ENCODE data around the gene CEMIP. TPM values are rescaled to one million over a fixed set of nuclear protein-coding genes. Genes with fewer than 3 reads are reported as not detected.

The CEMIP gene
- polyA plus RNA-seq, 3 donors = not detected

- DNase-seq = no peak
These were observed 96.6 kb downstream of the CEMIP start for GRCh38 chr15:80875568-80876347.

GRCh38 chr15:80876348-80876674 is 97.1 kb downstream of the CEMIP start:
- H3K4me1 ChIP-seq (ENCODE audit: control insufficient read depth in 1 of 2, insufficient read depth in 2 of 2, low read length in 2 of 2) = no peaks in the 10 kb centered on the region
- H3K9me3 ChIP-seq (replicated peaks in 1 of 2; ENCODE audit: control insufficient read depth in 1 of 2, insufficient read depth in 1 of 2, low read length in 2 of 2) = no peaks in the 10 kb centered on the region
- Mint-ChIP-seq H3K36me3 (no peaks in the 10 kb centered on the region), H3K4me3 (no peak overlapping the region), H3K27ac (no peak overlapping the region), H3K4me1 (no peaks in the 10 kb centered on the region), H3K9me3 (no peaks in the 10 kb centered on the region), H3K27me3 (ENCODE audit: low read depth in 3 of 3) (peaks cover 4% of the 10 kb centered on the region in 3 donors)
- H3K27me3 ChIP-seq (ENCODE audit: control insufficient read depth in 2 of 2, insufficient read depth in 2 of 2, low read length in 2 of 2) = no peaks in the 10 kb centered on the region
- no peaks in the 10 kb centered on the region for H3K79me2 ChIP-seq (ENCODE audit: insufficient read depth, low read length)
- no peak overlapping the region for H3K27ac ChIP-seq (ENCODE audit: low read depth in 1 of 2, low read length in 2 of 2)
- no peaks in the 10 kb centered on the region for H3K36me3 ChIP-seq (replicated peaks in 1 of 2; ENCODE audit: control insufficient read depth in 1 of 2, insufficient read depth in 2 of 2, low read length in 2 of 2)
- TF ChIP-seq, protein P1, sequence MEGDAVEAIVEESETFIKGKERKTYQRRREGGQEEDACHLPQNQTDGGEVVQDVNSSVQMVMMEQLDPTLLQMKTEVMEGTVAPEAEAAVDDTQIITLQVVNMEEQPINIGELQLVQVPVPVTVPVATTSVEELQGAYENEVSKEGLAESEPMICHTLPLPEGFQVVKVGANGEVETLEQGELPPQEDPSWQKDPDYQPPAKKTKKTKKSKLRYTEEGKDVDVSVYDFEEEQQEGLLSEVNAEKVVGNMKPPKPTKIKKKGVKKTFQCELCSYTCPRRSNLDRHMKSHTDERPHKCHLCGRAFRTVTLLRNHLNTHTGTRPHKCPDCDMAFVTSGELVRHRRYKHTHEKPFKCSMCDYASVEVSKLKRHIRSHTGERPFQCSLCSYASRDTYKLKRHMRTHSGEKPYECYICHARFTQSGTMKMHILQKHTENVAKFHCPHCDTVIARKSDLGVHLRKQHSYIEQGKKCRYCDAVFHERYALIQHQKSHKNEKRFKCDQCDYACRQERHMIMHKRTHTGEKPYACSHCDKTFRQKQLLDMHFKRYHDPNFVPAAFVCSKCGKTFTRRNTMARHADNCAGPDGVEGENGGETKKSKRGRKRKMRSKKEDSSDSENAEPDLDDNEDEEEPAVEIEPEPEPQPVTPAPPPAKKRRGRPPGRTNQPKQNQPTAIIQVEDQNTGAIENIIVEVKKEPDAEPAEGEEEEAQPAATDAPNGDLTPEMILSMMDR (IDR thresholded peaks at IDR 0.05) = no peak
- H3K4me3 ChIP-seq (replicated peaks in 1 of 3; ENCODE audit: low read depth in 2 of 3, low read length in 3 of 3) = no peak overlapping the region
- intact Hi-C loops (cut with micrococcal nuclease) = no loop called here
- H3K9ac ChIP-seq (ENCODE audit: insufficient read depth, low read length, poor library complexity, severe bottlenecking) = no peak overlapping the region
- no peak overlapping the region for H2AFZ ChIP-seq (ENCODE audit: insufficient read depth, low read depth, low read length, poor library complexity, severe bottlenecking)
- no peaks in the 10 kb centered on the region for H4K20me1 ChIP-seq (ENCODE audit: insufficient read depth, low read length)
- no peak for DNase-seq
- WGBS (ENCODE audit: insufficient coverage) = 100% methylated on average over 1 of the region's 4 CpGs
- no peak overlapping the region for H3K4me2 ChIP-seq (replicated peaks; ENCODE audit: extremely low read depth, low read length, poor library complexity, severe bottlenecking)

More at GRCh38 chr15:80875568-80876347, 96.6 kb downstream of the CEMIP start:
- H3K9me3 Mint-ChIP-seq = no peaks in the 10 kb centered on the region
- intact Hi-C loops (cut with micrococcal nuclease) = no loop called here
- Histone ChIP-seq H3K27me3 (ENCODE audit: control insufficient read depth in 2 of 2, insufficient read depth in 2 of 2, low read length in 2 of 2) (no peaks in the 10 kb centered on the region), H2AFZ (ENCODE audit: insufficient read depth, low read depth, low read length, poor library complexity, severe bottlenecking) (no peak overlapping the region), H3K4me1 (ENCODE audit: control insufficient read depth in 1 of 2, insufficient read depth in 2 of 2, low read length in 2 of 2) (no peaks in the 10 kb centered on the region), H3K79me2 (ENCODE audit: insufficient read depth, low read length) (no peaks in the 10 kb centered on the region), H3K27ac (ENCODE audit: low read depth in 1 of 2, low read length in 2 of 2) (no peak overlapping the region), H4K20me1 (ENCODE audit: insufficient read depth, low read length) (no peaks in the 10 kb centered on the region), H3K9ac (ENCODE audit: insufficient read depth, low read length, poor library complexity, severe bottlenecking) (no peak overlapping the region), H3K9me3 (replicated peaks in 1 of 2; ENCODE audit: control insufficient read depth in 1 of 2, insufficient read depth in 1 of 2, low read length in 2 of 2) (no peaks in the 10 kb centered on the region), H3K36me3 (replicated peaks in 1 of 2; ENCODE audit: control insufficient read depth in 1 of 2, insufficient read depth in 2 of 2, low read length in 2 of 2) (no peaks in the 10 kb centered on the region), H3K4me3 (replicated peaks in 1 of 3; ENCODE audit: low read depth in 2 of 3, low read length in 3 of 3) (no peak overlapping the region), H3K4me2 (replicated peaks; ENCODE audit: extremely low read depth, low read length, poor library complexity, severe bottlenecking) (no peak overlapping the region)
- H3K4me1 Mint-ChIP-seq = no peaks in the 10 kb centered on the region
- no peaks in the 10 kb centered on the region for H3K36me3 Mint-ChIP-seq
- WGBS (ENCODE audit: insufficient coverage) = 83% methylated on average over 4 of the region's 8 CpGs
- no peak overlapping the region for H3K27ac Mint-ChIP-seq
- H3K4me3 Mint-ChIP-seq = no peak overlapping the region
- TF ChIP-seq, protein P1 (IDR thresholded peaks at IDR 0.05) = no peak
- peaks cover 3 to 4% (median 4%) of the 10 kb centered on the region in 3 donors for H3K27me3 Mint-ChIP-seq (ENCODE audit: low read depth in 3 of 3)
